Ishikawa (cell line): ENCODE results near the gene FERD3L.

Experiments used
- CEBPB ChIP-seq: IDR thresholded peaks from 2 replicates; pipeline ENCODE4 v1.6.1; 2012
- EGR1 ChIP-seq: IDR thresholded peaks from 2 replicates; pipeline ENCODE4 v1.6.1; 2012
- EP300 ChIP-seq: IDR thresholded peaks from 2 replicates; pipeline ENCODE4 v1.6.1; 2012; ENCODE audit warnings: borderline replicate concordance
- FOXM1 ChIP-seq: IDR thresholded peaks from 2 replicates; pipeline ENCODE4 v1.6.1; 2012; ENCODE audit warnings: low read depth, borderline replicate concordance
- MAX ChIP-seq: IDR thresholded peaks from 2 replicates; pipeline ENCODE4 v1.6.1; 2012
- NFIC ChIP-seq: IDR thresholded peaks from 2 replicates; pipeline ENCODE4 v1.6.1; 2012
- RAD21 ChIP-seq: IDR thresholded peaks from 2 replicates; pipeline ENCODE4 v1.6.1; 2012; ENCODE audit warnings: low read depth
- TAF1 ChIP-seq: IDR thresholded peaks from 2 replicates; pipeline ENCODE4 v1.6.1; 2012; ENCODE audit warnings: low read depth, mild to moderate bottlenecking
- TCF12 ChIP-seq: IDR thresholded peaks from 2 replicates; pipeline ENCODE4 v1.6.1; 2012; ENCODE audit warnings: low read depth
- TEAD4 ChIP-seq: IDR thresholded peaks from 2 replicates; pipeline ENCODE4 v1.6.1; 2012
- USF1 ChIP-seq: IDR thresholded peaks from 2 replicates; pipeline ENCODE4 v1.6.1; 2012
- YY1 ChIP-seq: IDR thresholded peaks from 2 replicates; pipeline ENCODE4 v1.6.1; 2012; ENCODE audit warnings: low read depth
- ZBTB7A ChIP-seq: IDR thresholded peaks from 2 replicates; pipeline ENCODE4 v1.6.1; 2012; ENCODE audit warnings: low read depth
- TF ChIP-seq, protein P1 (sequence below): IDR thresholded peaks from 2 replicates; pipeline ENCODE4 v1.6.1; 2012; ENCODE audit warnings: low read depth, mild to moderate bottlenecking

DNA sequence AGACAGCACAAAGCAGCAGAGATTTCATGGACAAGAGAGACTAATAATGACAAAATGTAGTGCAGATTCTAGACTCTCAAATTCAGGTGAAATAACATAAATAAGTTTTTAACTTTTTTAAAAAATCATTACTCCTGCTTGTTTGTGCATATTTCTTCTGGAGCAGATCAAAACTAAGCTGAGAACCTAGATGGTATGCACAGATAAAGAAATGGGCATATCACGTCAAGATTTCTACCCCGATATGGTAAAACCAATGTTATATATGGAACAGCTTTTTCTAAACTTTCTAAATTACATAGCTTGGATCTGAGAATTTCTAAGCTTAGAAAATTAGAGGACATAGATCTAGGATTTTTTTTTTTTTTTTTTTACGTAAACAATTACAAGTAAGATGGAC is 46.0 kb downstream of the FERD3L start:
- TF ChIP-seq EP300 (no peak), TEAD4 (no peak), MAX (no peak), RAD21 (no peak), USF1 (no peak), TCF12 (no peak), TAF1 (no peak), NFIC (no peak), YY1 (no peak), CEBPB (no peak), ZBTB7A (no peak), EGR1 (no peak), FOXM1 (no peak)
- TF ChIP-seq, protein P1, sequence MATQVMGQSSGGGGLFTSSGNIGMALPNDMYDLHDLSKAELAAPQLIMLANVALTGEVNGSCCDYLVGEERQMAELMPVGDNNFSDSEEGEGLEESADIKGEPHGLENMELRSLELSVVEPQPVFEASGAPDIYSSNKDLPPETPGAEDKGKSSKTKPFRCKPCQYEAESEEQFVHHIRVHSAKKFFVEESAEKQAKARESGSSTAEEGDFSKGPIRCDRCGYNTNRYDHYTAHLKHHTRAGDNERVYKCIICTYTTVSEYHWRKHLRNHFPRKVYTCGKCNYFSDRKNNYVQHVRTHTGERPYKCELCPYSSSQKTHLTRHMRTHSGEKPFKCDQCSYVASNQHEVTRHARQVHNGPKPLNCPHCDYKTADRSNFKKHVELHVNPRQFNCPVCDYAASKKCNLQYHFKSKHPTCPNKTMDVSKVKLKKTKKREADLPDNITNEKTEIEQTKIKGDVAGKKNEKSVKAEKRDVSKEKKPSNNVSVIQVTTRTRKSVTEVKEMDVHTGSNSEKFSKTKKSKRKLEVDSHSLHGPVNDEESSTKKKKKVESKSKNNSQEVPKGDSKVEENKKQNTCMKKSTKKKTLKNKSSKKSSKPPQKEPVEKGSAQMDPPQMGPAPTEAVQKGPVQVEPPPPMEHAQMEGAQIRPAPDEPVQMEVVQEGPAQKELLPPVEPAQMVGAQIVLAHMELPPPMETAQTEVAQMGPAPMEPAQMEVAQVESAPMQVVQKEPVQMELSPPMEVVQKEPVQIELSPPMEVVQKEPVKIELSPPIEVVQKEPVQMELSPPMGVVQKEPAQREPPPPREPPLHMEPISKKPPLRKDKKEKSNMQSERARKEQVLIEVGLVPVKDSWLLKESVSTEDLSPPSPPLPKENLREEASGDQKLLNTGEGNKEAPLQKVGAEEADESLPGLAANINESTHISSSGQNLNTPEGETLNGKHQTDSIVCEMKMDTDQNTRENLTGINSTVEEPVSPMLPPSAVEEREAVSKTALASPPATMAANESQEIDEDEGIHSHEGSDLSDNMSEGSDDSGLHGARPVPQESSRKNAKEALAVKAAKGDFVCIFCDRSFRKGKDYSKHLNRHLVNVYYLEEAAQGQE, result no peak
